Activated CD8-positive, alpha-beta memory T cell treated with anti-CD3 and anti-CD28 coated beads for 4 hours (primary cell): ENCODE results near the gene SERBP1.
"Not testable (repeated sequence)": the region's sequence is repeated elsewhere in the genome, so short reads cannot be mapped to it uniquely, and the experiment has no call there.

Source experiments
- DNase-seq, 2 donors: peaks; one replicate each; pipeline ENCODE4 v3.0.0-alpha.2; 2020; ENCODE audit warnings: low read depth in 2 of 2

The SERBP1 gene

DNA sequence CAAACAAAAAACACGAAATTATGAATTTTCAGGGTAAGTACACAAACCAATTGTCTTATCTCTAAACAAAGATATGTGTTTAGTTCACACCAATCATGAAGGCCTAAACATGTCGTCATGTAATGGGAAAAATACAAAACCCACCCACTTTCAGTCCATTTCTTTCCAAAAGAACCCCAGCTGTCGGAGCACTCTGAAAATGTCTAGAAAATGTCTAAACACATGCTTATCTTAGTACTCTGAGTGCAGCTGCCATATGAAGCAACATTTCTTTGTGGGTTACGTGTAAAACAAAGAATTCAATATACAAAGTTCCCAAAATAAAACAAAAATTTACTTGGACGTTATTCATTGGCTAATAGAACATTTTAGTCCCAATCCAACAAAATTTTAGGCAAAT, 22.7 kb downstream of the SERBP1 start:
- no peak for DNase-seq

- no peak for DNase-seq
Measured at GRCh38 chr1:67405473-67406245, 24.5 kb downstream of the SERBP1 start.

- no peak for DNase-seq
Measured at GRCh38 chr1:67404212-67404620, 26.0 kb downstream of the SERBP1 start.

GRCh38 chr1:67401443-67401842, 28.8 kb downstream of the SERBP1 start:
- DNase-seq = no peak

- not testable (repeated sequence) for DNase-seq
Measured at GRCh38 chr1:67400029-67400786, 30.0 kb downstream of the SERBP1 start.

DNA sequence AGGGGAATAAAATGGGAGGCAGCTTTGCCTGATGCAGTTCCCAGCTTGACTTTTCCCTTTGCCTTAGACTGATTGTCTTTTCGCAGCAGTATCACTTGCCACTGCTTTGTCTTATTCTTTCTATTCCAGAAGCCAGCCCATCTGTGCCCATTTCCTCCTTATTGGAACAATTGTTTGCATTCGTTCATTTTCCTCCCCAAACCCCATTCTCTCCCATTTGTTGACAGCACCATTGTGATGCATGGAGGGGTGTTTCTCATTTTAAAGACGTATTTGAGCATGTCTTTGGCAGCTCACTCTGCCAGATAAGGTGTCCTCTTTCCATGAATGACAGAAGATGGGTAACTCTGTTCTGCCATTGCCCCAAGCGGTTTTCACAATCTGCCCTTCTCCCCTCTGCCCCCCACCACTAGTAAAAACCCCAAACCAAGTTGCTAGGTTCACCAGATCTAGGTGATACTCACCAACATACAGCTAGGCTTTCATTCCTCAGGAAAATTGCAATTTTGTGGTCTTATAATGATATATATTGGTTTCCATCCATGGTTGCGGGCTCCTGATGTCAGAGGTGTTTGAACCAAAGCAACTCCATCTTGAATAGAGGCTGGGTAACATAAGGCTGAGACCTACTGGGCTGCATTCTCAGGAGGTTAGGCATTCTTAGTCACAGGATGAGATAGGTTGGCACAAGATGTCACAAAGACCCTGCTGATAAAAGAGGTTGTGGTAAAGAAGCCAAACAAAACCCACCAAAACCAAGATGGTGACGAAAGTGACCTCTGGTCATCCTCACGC, 30.8 kb downstream of the SERBP1 start:
- no peak for DNase-seq

DNA sequence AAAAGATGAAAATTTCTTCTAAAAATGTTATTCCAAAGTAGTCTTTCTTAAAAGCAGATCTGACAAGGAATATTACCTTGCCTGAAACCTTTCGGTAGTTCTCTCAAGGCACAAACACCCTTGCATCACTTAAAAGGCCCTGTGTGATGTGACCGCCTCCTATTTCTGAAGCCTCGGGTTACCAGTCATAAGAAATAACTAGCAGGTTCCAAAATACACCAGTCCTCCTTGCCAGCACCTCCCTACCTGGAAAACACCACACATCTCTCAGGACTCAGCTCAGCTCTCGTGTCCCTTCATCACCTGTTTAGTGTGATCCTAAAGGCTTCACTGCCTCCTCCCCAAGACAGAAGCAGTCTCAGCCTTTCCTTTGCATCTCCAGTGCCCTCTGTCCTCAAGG, 35.7 kb downstream of the SERBP1 start:
- DNase-seq = no peak

DNA sequence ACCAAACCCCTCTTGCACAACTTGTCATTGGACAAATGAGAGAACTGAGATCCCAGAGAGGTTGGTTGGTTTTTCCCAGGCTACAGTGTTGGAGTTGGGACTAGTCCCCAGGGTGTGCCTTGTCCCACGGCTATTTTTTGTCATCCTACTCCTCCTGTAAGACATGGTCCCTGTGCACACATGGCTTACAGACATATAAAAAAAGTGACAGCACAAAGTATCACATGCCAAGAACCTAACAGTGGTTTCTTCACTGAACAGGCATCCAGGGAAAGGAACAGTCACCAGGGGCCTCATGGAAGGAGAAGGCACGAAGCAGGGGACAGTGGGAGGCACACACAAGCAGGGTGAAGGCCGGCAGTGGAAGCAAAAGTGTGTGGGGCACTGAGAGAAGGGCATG, 36.5 kb downstream of the SERBP1 start:
- no peak for DNase-seq

GRCh38 chr1:67393240-67393639, 37.0 kb downstream of the SERBP1 start:
- DNase-seq = no peak

DNA sequence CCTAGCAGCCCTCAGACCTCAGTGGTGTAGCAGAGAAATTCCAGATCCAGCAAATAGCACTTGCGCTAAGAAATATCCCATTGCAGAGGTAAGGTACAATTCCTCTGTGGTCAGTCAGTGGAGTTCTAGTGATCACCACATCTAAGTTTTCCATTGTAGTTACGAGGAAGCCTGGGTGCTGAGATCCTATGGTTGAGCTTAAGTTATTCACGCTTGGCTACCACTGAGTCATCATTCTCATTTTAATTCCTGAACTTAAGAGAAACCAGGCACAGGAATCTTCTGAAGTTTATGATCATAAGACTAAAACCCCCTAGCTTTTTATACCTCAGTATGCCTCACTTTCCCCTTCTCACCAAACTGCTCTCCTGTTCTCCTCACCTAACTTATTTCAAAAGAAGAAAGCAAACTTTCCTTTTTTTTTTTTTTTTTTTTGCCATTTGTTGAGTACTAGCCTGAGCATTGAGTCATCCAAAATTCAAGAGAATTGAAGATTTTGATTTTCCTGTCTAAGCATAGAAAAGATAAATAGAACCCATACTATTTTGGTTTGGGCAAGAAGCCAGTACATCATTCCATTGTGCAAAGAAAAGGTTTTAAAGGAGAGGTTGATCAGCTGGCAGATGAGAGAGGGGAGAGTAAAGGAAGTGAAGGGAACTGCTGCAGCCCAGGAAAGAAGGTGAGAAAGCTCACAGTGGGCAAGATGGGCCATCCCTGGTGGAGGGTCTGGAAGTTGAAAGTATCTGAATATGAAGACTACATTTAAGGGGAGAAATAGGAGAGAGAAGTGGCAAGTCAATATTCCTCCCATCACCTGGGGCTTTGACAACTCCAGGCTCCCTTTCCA, 39.9 kb downstream of the SERBP1 start:
- no peak for DNase-seq

DNA sequence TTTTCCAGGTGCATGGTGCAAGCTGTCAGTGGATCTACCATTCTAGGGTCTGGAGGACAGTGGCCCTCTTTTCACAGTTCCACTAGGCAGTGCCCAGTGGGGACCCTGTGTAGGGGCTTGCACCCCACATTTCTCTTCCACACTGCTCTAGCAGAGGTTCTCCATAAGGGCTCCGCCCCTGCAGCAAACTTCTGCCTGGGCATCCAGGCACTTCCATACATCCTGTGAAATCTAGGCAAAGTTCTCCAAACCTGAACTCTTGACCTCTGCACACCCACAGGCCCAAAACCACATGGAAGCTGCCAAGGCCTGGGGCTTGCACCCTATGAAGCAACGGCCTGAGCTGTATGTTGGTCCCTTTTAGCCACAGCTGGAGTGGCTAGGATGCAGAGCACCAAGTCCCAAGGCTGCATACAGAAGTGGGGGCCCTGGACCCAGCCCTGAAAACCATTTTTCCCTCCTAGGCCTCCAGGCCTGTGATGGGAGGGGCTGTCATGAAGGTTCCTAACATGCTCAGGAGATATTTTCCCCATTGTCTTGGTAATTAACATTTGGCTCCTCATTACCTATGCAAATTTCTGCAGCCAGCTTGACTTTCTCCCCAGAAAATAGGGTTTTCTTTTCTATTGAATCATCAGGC, 46.1 kb downstream of the SERBP1 start:
- no peak for DNase-seq

GRCh38 chr1:67382292-67382691, 47.9 kb downstream of the SERBP1 start:
- DNase-seq = no peak

GRCh38 chr1:67381154-67381553, 49.0 kb downstream of the SERBP1 start:
- DNase-seq = no peak

DNA sequence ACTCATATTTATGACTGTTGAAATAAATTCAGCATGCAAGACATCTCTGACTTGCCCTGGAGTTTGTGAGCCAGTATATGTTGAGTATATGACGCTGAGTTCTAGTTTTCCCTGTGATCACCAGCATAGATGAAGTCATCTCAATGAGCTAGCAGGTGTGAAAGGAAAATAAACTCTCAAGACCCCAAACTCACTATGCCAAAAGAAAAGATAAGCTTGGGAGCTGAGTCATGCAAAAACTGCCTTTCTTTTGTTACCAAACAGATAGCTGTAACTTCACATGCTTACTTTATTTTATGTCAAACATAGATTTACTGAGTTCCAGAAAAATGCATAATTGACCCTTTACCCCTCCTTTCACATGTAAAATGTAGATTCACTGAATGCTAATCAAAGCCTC, 52.9 kb downstream of the SERBP1 start:
- no peak for DNase-seq

GRCh38 chr1:67376381-67376780, 53.8 kb downstream of the SERBP1 start:
- no peak for DNase-seq

DNA sequence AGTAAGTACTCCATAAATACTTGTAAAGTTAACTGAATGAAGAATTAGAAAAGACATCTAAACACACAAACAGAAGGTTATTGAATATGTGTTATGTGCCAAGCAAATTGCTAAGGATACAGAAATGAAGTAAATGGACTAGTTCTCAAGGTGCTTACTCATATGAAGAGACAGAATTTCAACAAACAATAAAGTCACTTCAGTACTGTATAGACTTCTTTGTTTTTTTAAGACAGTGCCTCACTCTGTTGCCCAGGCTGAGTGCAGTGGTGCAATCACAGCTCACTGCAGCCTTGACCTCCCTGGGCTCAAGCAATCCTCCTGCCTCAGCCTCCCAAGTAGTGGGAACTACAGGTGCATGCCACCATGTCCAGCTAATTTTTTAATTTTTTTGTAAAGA, 57.3 kb downstream of the SERBP1 start:
- DNase-seq = no peak

DNA sequence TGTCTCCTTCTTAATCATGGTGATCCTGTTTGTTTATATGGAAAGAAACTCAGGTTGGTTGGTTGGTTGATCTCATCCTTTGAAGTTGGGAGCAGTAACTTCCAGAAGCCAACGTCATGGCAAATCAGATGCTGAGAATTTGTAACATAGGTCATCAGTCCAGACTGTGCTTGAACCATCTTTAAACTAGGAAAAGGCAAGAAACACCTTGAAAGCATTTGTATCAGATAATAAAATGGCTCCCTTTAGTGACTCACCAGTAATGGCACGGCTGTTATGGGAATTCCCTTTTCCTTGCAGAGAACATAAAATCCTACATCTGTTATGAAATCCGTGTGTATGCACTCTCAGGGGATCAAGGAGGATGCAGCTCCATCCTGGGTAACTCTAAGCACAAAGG, 58.1 kb downstream of the SERBP1 start:
- no peak for DNase-seq

- no peak for DNase-seq
Measured at GRCh38 chr1:67371681-67372080, 58.5 kb downstream of the SERBP1 start.

- no peak for DNase-seq
Measured at GRCh38 chr1:67371043-67371442, 59.2 kb downstream of the SERBP1 start.

DNA sequence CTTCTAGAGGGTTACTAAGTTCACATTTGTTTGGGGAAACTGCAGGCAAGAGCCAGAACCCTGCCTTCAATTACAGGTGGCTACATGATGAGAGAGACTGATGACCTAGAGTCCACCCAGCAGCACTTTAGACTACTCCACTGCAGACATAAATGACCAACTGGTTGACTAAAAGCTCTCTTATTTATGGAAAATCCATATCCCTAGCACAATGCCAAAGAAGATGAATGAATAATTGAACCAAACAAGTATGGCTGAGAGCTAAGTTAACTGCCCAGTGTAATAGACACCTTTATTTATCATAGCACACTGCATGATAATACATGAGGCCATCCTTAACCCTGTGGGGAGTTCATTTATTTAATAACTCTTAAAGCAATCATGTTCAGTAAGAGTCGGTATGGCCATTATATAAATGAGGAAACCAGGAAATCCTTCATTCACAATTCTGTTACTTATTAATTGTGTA, 62.1 kb downstream of the SERBP1 start:
- no peak for DNase-seq
